Hindlimb muscle (tissue), 1 donor: ENCODE measurements around the gene RTL10. TPM values are rescaled to one million over a fixed set of nuclear protein-coding genes. Genes with fewer than 3 reads are reported as not detected.
"Not testable (repeated sequence)": the region's sequence is repeated elsewhere in the genome, so short reads cannot be mapped to it uniquely, and the experiment has no call there.

ENCODE experiments used
- DNase-seq: peaks from one replicate; pipeline ENCODE4 v3.0.0-alpha.2; 2013
- polyA plus RNA-seq: library from polyadenylated mRNA; unstranded; fragments of 120-200 nt; gene quantifications from one replicate; pipeline ENCODE4 v1.2.1, GENCODE V29; 2013; ENCODE audit not compliant: insufficient read length

Gene RTL10
- polyA plus RNA-seq, 1 donor, result 16.7 TPM

DNA sequence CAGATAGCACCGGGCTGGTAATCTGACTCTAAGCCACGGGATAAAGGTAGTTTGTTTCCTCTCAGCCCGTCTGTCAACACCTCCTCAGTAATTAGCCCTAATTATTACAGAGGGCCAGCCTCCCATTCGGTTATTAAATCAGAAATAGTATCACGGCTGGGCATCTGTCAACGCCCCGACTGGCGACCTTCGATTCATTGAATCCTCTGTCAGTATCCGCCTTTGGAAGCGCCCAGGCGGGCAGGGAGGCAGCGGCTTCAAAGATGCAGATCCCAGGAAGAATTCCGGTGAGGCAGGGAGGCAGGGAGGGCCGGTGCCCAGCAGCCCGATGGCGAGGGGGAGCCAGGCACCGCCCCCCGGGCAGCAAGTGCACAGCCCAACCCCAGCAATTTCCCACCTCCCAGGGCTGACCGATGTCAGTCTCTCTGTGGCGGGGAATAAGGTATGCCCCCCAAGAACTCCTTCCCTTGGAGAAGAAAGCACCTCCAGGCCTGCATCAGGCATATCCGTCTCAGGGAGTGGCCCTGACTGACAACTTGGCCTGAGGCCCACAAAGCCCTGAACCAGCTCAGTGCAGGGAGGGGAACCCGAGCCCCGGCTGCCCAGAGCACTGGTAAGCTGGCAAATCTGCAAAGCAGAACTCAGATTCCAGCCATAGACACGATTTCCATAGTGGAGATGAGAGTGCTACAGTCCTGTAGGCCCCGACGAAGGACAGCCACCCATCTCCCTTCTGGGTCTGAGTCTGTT is 11.4 kb downstream of the RTL10 start:
- DNase-seq, result no peak

DNA sequence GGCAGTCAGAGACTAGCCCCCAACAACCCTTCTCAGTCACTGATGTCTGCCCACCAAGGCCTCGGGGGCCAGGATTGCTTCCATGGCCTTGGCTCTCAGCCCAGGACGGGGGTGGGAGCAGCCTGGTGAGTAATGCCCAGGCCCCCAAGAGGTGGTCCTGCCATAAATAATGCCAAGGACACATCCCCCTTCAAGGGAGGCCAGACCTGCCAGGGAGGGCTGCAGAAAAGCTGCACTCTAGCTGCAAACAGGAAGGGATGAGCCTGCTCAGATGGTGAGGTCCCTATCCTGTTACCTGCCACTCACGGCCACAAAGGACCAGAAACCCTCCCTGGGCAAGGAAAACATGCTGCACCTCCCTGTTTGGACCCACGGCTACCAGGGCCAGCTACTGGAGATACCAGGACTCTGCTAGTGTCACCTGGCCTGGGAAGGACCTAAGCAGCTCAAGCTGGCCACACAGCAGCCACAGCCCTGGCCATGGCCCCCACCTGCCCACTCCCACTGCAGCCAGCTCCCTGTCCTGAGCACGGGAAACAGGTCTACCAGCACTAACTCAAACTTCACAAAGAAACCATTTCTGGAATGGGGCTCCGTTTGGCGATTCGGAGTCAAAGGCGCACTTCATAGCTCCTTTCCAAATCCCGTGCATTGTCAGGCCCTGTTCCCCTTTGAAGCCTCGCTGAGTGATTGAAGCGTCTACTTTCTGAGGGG is 12.1 kb downstream of the RTL10 start:
- no peak for DNase-seq

DNA sequence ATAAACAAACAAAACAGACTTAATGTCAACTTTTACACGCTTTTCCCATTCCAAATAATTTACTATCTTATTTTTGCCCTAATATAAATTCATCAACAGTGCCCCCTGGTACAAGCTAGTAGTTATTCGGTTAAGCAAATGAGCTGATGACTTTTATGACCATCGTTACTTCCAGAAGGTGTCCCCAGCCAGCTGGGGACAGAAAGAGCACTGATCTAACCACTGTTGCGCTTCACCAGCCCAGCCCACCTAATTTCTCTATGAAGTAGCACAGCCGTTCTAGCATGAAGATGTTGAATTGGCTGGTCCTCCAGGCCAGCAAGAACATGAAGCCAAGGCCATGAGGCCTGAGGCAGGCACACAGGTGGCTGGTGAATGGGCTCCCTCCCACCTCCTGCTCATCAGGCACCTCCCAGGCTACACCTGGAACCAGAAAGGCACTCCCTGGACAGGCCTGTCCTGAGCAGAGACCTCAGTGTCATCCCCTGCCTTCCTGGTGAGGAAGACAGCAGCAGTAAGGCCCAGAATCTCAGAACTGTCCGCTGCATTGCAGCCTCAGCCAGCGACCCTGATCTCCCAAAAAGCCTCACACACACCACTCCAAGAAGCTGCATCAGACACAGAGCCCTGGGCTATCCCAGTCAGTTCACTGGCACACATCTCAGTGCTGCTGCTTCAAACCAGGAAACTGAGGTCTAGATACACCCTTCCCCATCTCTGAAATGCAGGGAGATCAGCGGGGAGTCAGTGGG is 12.9 kb downstream of the RTL10 start:
- DNase-seq, result no peak

DNA sequence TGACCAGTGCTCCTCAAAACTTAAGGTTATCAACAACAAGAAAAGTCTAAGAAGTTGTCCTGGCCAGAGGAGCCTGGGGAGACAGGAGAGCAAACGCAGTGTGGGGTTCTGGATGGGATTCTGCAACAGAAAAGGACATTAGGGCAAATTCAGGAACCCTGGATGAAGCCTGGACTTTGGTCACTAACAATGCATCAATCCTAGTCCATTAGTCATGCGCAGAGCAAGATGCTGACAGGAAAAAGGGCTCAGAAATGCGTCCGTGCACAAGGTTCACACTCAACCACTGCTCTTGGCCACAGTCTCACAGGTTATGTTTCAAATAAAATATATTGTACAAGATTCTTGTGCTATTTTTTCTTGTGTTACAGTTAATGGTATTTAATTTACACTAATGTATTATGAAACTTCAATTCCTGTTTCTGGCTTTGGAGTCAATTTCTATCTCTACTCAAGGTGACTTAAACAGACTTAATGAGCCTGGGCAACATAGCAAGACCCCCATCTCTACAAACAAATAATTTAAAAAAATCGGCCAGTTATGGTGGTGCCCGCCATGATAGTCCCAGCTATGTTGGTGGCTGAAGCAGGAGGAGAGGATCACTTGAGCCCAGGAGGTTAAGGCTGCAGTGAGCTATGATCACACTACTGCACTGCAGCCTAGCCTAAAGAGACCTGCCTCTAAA is 13.6 kb downstream of the RTL10 start:
- DNase-seq, result no peak

DNA sequence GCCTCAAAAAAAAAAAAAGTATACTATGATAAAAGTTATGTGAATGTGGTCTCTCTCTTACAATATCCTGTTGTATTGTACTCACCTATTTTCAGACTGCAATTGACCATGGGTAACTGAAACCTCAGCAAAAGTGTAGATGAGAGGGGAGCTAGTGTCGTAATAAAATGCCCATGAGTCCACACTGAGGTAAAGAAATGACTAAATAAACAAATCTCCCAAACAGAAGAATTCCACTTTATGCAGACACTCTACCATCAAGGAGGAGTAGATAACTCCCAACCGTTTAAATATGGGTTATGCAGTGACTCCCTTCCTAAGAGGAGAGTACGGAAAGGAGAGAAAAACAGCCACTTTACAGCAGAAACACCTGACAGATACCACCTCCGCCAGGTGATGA is 14.6 kb downstream of the RTL10 start:
- DNase-seq, result no peak

DNA sequence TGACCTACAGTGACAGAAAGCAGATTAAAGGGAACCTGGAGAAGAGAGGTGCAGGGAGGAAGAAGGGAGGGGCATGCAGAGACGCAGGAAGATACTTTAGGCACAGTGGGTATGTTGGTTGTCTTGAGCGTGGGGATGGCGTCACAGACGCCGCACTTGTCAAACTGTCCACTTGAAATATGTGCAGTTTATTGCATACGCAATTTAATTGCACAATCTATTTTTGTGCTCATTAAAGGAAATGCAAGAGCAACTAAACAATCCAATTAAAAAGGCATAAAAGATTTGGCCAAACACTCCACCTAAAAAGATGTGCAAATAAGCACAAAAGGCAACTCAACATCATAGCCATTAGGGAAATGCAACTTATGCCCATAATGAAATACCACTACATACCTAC is 16.8 kb downstream of the RTL10 start:
- no peak for DNase-seq

DNA sequence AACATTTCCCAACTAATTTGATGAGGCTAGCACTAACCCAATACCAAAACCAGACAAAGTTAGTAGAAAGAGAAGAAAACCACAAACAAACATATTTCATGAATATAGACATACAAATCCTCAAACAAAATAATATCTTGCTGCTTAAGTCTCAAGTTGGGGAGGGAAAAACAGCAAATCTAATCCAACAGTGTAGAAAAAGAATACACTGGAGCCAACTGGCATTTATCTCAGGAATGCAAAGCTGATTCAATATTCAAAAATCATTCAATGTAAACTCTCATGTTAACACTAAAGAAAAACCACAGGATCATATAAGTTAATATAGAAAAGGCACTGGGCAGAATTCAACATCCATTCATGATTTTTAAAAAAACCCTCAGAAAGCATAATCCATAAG is 18.2 kb downstream of the RTL10 start:
- DNase-seq, result no peak

DNA sequence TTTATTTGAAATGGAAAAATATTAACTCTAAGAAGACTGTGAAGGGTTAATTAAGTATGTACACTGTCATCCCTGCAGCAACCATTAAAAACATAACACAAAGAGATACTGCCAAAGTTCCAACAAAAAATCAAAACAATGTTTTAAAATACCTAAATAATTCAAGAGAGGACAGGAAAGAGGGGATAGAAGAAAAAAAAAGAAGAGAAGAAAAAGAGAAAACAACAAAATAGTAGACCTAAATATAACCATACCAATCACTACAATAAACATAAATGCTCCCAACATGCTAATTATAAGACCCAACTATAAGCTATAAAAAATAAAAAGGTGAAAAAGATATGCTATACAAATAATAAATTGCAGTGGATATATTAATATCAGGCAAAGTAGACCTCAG is 20.1 kb downstream of the RTL10 start:
- no peak for DNase-seq

DNA sequence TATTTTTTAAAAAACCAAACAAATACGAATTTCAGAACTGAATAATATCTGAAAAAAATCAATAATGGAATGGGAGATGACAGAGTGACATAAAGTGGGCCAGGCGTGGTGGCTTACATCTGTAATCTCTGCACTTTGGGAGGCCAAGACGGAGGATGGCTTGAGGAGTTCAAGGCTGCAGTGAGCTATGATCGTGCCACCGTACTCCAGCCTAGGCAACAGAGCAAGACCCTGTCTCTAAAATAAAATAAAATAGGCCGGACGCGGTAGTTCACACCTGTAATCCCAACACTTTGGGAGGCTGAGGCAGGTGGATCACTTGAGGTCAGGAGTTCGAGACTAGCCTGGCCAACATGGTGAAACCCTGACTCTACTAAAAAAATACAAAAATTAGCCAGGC is 21.3 kb downstream of the RTL10 start:
- not testable (repeated sequence) for DNase-seq

DNA sequence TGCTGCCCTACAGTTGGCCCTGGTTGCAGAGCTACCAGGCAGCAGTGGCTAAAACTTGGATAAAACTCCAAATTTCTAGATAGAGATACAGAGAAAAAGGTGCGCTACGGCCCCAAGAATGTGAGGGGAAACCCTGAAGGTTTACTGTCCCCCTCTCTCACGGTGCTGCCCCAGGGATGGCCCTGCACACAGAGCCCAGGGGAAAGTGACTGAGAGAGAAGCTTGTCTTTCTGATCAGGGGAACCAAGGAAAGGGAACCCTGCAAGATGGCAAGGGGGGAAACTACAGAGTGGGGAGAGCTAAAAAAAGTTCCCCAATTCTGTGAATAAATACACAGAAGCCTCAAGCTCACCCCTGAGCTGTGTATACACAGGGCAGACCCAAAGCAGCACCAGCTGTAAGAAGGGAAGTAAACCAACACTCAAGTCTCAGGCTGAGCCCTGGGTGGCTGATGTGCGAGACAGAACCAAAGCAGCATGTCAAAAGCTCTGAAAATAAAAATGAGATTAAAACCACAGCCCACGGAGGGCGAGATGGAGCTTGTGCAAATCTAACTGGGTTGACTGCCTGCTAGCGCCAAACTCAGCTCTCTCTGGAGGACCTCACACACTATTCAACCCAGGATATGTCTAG is 22.1 kb downstream of the RTL10 start:
- DNase-seq, result no peak

DNA sequence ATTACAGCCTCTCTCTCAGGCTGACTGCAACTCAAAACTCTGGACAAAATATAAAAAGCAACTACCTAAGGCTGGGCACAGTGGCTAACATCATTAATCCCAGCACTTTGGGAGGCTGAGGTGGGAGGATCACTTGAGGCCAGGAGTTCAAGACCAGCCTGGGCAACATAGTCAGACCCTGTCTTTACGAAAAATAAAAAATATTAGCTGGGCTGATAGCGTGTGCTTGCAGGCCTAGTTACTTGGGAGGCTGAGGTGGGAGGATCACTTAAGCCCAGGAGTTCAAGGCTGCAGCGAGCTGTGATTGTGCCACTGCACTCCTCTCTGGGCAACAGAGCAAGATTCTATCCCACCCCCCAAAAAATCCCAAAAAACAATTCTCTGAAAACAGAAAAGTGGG is 22.7 kb downstream of the RTL10 start:
- not testable (repeated sequence) for DNase-seq

DNA sequence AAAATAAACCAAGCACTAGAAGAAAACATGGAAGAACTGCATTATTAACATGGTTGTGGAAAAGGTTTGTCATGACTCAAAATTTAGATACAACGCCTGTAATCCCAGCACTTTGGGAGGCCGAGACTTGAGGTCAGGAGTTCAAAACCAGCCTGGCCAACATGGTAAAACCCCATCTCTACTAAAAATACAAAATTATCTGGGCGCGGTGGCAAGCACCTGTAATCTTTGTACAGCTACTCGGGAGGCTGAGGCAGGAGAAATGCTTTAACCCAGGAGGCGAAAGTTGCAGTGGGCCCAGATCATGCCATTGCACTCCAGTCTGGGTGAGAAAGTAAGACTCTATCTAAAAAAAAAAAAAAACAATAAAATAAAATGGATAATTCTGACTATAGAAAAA is 23.7 kb downstream of the RTL10 start:
- DNase-seq, result no peak

DNA sequence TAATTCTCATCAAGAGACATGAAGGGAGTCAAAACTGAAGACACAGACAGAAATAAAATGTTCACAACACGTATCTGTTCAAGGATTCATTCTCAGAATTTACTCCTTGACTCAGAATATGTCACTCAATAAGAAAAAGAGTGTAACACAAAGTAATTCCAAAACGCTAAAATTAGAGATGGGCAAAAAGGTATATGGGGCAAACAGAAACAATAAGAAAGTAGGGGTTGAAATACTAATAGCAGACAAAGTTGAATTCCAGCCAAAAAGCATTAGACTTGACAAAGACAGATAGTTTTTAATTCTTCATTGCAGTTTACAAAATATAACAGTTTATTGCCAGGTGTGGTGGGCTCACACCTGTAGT is 26.7 kb downstream of the RTL10 start:
- DNase-seq, result no peak

DNA sequence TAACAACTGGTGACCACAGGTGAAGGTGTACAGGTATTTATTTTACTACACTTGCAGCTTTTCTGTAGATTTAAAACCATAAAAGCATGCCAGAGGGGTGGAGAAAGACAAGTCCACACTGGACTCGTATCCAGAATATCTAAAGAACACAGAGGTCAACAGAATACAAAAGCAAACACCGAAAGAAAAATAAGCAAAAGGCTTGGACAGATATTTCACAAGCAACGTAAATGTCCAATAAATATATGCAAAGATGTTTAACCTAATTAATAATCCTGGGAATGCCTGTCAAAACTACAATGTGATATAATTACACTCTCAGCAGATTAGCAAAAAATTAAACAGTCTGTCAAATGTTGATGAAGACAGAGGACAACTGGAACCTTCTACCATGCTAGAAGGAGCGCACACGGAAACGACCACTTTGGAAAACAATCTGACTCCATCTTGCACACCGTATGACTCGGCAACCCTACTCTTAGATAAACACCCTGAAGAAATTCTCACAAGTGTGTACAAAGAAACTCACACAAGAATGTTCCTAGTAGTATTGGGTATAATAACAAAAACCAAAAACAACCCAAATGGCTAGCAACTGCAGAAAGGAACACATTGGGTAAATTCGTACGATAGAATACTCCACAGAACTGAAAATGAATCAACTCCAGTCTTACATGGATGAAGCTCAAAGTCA is 27.2 kb downstream of the RTL10 start:
- no peak for DNase-seq

DNA sequence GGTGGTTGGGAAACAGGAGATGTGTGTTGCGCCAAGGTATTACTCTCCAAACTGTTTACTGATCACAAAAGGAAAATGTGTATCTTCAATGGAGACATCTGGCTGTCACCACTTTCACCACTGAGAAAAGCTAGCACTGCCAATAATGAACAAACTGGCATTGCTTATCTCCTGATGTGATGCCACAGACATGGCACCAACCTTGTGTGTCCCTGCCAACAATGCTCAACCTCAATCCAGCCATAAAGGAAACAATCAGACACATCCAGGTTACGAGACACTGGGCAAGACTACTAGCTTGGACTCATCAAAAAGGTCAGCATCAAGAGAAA is 28.1 kb downstream of the RTL10 start:
- DNase-seq, result no peak

DNA sequence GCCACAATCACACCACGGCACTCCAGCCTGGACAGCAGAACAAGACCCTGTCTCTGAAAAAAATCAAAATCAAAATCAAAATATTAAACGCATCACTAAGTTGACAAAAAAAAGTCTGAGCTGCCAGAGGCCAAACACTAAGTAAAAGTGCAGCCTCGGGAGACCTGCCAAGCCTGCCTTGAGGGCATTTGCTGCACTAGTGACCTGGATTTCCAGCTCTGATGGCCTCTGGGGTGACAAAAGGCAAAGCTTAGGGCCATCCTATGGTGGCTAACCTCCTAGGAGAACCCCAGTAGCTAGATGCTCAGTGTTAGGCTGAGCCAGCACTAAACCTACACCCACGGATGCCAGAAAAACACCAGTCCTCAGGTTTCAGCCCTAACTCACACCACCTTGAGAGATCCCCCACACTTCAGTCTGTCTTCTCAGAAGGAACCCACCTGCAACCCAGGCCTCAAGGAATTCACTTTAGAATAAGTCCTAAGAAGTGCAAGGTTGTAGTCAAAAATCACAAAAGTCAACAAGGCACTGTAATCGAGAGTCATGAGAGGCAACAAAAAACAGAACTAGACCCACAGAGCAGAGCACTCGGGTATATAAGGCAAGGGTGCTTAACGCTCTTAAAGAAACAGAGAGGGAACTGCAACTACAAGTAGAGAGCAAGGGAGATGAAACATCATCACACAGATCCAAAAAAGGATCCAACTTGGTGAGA is 28.6 kb downstream of the RTL10 start:
- no peak for DNase-seq

DNA sequence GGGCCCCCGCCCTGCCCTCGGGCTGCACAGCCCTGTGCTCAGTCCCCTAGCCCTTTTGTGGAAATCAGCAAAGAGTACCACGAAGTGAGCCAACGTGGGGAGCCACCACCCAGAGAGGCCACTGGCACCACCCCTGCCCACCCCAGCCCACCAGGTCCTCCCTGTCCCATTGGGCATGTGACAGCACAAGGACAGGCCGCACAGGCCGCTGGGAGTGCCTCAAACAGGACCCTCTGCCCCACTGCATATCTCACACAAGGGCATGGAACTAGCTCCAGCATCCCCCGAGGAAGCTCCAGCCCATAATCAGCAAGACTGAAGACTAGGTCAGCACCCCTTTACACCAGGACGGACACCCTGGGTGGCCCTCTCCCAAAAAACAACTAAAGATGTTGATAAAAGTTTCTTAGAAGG is 29.7 kb downstream of the RTL10 start:
- no peak for DNase-seq

DNA sequence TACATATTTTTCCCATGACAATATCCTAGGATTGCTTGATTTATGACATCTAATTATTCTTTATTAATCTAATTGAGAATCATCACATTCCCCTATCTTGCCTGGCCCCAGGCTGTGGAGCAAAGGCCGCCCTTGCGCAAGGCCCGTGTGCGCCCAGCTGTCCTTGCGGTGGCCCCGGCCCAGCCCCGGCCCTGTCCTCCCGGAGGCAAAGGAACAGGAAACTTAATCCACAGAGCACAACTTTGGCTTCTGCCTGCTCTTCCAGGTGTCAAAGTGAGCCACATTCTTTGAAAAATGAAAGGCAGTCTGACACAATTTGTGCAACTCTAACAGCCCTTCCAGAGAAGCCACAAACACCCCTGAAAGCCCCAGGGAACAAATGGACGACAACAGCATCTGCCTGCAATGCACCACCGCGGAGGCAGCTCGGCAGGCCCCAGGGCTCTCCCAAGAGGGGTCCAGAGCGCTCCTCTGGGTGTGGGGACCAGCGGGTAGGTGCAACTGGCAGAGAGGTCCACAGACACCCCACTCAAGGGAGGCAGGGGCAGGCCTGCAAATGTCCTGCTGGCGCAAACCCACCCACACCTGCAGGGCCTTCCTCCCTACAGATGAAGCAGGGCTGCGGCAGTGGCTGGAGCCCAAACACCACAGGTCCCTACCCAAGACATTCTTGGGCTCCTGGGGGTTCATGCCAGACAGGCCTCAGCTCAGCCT is 30.3 kb downstream of the RTL10 start:
- no peak for DNase-seq

DNA sequence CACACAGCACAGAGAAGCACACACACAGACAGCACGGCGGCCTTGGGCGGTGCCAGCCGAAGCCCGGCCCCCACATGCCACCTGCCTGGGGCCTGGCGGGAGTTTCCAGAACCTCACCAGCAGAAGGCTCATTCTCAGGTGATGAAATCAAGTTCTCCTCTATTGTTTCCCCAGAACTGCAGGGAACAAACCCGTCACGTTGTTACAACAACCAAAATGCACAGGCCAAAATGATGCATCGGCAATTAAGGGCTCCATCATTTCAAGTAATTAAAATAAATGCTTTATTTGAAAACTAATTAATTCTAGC is 30.8 kb downstream of the RTL10 start:
- no peak for DNase-seq

DNA sequence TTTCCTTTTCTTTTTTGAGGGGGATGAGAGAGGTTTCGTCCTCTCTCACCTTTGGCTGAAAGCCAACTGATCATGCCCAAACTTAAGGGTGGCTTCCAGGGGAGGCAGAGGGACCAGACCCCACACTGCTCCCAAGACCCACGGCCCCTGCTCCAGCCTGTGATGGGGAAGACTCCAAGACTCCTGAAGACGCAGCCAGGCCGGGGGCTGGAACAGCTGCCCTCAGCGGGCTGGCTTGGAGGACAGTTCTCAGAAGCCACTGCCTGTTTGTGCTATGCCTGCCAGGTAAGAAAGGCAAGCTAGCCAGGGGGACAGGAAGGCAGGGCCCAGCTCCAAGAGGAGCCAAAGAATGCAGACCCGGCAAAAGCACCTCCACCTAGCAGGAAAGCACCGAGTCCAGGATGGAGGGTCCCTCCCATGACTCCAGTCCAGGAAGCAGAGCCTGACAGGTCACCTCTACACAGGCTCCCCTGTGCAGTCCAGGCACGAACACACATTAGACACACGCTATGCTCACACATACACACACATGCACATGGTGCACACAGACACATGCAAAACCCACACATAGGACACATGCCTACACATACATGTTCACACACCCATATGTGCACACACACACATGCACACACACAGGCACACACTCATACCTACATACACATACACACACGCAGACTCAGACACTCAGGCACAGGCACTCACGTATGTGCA is 31.3 kb downstream of the RTL10 start:
- no peak for DNase-seq
